HepG2 (cell line): ENCODE measurements around the gene ZNF500. TPM values are rescaled to one million over a fixed set of nuclear protein-coding genes. Genes with fewer than 3 reads are reported as not detected.

Experiments used
- ARHGAP35 ChIP-seq: sonication (generic); formaldehyde crosslinking; IDR thresholded peaks from 2 replicates; pipeline ENCODE4 v1.9.0; 2022; ENCODE audit warnings: mild to moderate bottlenecking, inconsistent platforms, moderate library complexity, missing genetic modification reagents, borderline replicate concordance
- CEBPB ChIP-seq: IDR thresholded peaks from 2 replicates; pipeline ENCODE4 v1.6.1; 2011; ENCODE audit warnings: low read depth, low read length, improper control_type of control experiment, borderline replicate concordance
- FOSL1 ChIP-seq: sonication (generic); formaldehyde crosslinking; IDR thresholded peaks from 2 replicates; pipeline ENCODE4 v1.9.0; 2021; ENCODE audit warnings: missing genetic modification reagents, borderline replicate concordance
- HNF4A ChIP-seq: sonication (generic); formaldehyde crosslinking; IDR thresholded peaks from 2 replicates; pipeline ENCODE4 v1.4.0; 2020; ENCODE audit warnings: missing genetic modification reagents
- MEIS2 ChIP-seq: sonication (generic); formaldehyde crosslinking; IDR thresholded peaks from 2 replicates; pipeline ENCODE4 v1.9.0; 2021; ENCODE audit warnings: mild to moderate bottlenecking, missing genetic modification reagents
- NCOR1 ChIP-seq: fragments of 200-600 bp; sonication (generic); IDR thresholded peaks from 2 replicates; pipeline ENCODE4 v1.7.0; 2017; ENCODE audit warnings: antibody characterized with exemption, low read length, borderline replicate concordance
- PCBP2 ChIP-seq: fragments of 200-400 bp; formaldehyde crosslinking; optimal IDR thresholded peaks from 2 replicates; pipeline ENCODE3; 2018; ENCODE audit warnings: low read length, low read depth; ENCODE audit not compliant: poor library complexity, severe bottlenecking
- SYNCRIP ChIP-seq: fragments of 200-400 bp; formaldehyde crosslinking; IDR thresholded peaks from 2 replicates; pipeline ENCODE4 v1.6.1; 2018; ENCODE audit warnings: mild to moderate bottlenecking, low read depth, low read length; ENCODE audit not compliant: insufficient read depth
- TCF7L2 ChIP-seq: IDR thresholded peaks from 2 replicates; pipeline ENCODE4 v1.6.1; 2011; ENCODE audit warnings: mild to moderate bottlenecking, low read depth, low read length, moderate library complexity
- WIZ ChIP-seq: sonication (generic); formaldehyde crosslinking; IDR thresholded peaks from 2 replicates; pipeline ENCODE4 v1.5.1; 2020; ENCODE audit warnings: mild to moderate bottlenecking, missing genetic modification reagents
- ZFP41 ChIP-seq: sonication (generic); formaldehyde crosslinking; IDR thresholded peaks from 2 replicates; pipeline ENCODE4 v1.4.0; 2020; ENCODE audit warnings: mild to moderate bottlenecking, missing genetic modification reagents, borderline replicate concordance
- ZNF121 ChIP-seq: sonication (generic); formaldehyde crosslinking; IDR thresholded peaks from 2 replicates; pipeline ENCODE4 v1.5.0; 2020; ENCODE audit warnings: mild to moderate bottlenecking, missing genetic modification reagents
- ZNF30 ChIP-seq: sonication (generic); formaldehyde crosslinking; IDR thresholded peaks from 2 replicates; pipeline ENCODE4 v1.5.0; 2020; ENCODE audit warnings: mild to moderate bottlenecking, missing genetic modification reagents
- ZNF567 ChIP-seq: sonication (generic); formaldehyde crosslinking; IDR thresholded peaks from 2 replicates; pipeline ENCODE4 v1.8.1; 2023; ENCODE audit warnings: mild to moderate bottlenecking, missing genetic modification reagents, borderline replicate concordance
- ZNF598 ChIP-seq: sonication (generic); formaldehyde crosslinking; IDR thresholded peaks from 2 replicates; pipeline ENCODE4 v1.5.1; 2020; ENCODE audit warnings: mild to moderate bottlenecking, missing genetic modification reagents, borderline replicate concordance
- polyA plus RNA-seq, 8 experiments: library from polyadenylated mRNA; depleted of rRNA in 3 of 8; stranded (reverse) in 7 of 8; unstranded in 1 of 8; fragments of >200 nt; fragmentation: Illumina TruSeq in 4 of 8; extraction: Trizol in 4 of 8; gene quantifications; 2 replicates each; pipeline versions ENCODE4 v1.2.1 to v1.2.3, GENCODE V29; 2011 to 2016; ENCODE audit warnings: low read depth in 4 of 8, missing spikeins in 1 of 8, mixed read lengths in 1 of 8; ENCODE audit not compliant: insufficient read depth in 1 of 8
- total RNA-seq, 5 experiments: library from RNA; depleted of rRNA; stranded (reverse); fragments of >200 nt; fragmentation: Illumina TruSeq; extraction: Trizol; gene quantifications; 2 replicates each; pipeline ENCODE4 v1.2.3, GENCODE V29; 2016; ENCODE audit warnings: low read depth in 1 of 5
- TF ChIP-seq, protein P1 (sequence below): sonication (generic); formaldehyde crosslinking; IDR thresholded peaks from 2 replicates; pipeline ENCODE4 v1.4.0; 2020; ENCODE audit warnings: mild to moderate bottlenecking, missing genetic modification reagents, borderline replicate concordance
- TF ChIP-seq, protein P2 (sequence below): sonication (generic); formaldehyde crosslinking; IDR thresholded peaks from 2 replicates; pipeline ENCODE4 v1.8.1; 2023; ENCODE audit warnings: missing genetic modification reagents, inconsistent platforms, borderline replicate concordance
- TF ChIP-seq, protein P3 (sequence below): sonication (generic); formaldehyde crosslinking; IDR thresholded peaks from 2 replicates; pipeline ENCODE4 v1.4.0; 2020; ENCODE audit warnings: mild to moderate bottlenecking, missing genetic modification reagents

ZNF500 gene
- total and polyA plus RNA-seq, 2 of the 13 experiments (the other 11 are each of a cell fraction or from before 2014, with no cell fraction given): 6.1 to 12.2 TPM

DNA sequence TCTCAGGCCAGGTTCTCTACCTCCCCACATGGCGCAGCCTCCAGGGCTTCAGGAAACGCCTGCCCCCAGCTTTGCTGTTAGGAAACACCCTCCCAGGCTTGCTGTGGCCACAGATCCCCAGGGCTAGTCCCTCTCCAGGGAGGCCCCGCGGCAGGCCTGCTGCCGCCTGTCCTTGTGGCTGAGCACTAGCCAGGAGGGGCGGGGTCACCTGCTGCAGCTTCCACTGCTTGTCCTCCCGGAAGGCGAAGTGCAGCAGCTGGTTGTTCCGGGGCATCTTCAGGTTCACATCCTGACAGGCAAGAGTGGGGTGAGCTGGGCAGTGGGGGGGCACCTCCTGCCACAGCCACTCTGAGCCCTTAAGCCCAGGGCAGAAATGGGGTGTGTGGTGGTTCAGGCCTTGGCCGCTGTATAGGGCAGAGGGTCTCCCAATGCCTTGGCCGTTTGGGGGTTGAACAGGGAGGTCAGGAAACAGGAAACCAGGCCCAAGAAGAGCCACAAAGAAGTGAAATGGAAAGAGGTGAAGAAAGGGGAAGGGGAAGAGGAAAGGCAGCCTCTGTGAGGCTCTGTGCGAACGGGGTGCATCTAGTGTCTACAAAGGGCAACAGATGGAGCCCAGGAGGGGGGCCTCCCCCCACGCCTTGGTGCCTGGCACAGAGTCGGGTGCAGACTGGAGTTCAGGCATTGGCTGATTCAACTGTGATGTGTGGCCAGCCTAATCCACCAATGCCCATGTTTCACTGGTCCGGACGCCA is 33.5 kb upstream of the ZNF500 start (continued):
- TF ChIP-seq ZNF121 (CRISPR knock-in tag) (no peak), MEIS2 (CRISPR knock-in tag) (no peak), NCOR1 (no peak), SYNCRIP (no peak), CEBPB (no peak), FOSL1 (no peak), TCF7L2 (no peak), ZNF598 (CRISPR knock-in tag) (no peak), ZFP41 (CRISPR knock-in tag) (no peak), ARHGAP35 (CRISPR knock-in tag) (no peak), WIZ (CRISPR knock-in tag) (no peak), HNF4A (CRISPR knock-in tag) (peak; percentile 40; the same call in 1 of the 2 replicates), ZNF30 (CRISPR knock-in tag) (no peak), PCBP2 (no peak), ZNF567 (no peak)
- TF ChIP-seq, protein P1, sequence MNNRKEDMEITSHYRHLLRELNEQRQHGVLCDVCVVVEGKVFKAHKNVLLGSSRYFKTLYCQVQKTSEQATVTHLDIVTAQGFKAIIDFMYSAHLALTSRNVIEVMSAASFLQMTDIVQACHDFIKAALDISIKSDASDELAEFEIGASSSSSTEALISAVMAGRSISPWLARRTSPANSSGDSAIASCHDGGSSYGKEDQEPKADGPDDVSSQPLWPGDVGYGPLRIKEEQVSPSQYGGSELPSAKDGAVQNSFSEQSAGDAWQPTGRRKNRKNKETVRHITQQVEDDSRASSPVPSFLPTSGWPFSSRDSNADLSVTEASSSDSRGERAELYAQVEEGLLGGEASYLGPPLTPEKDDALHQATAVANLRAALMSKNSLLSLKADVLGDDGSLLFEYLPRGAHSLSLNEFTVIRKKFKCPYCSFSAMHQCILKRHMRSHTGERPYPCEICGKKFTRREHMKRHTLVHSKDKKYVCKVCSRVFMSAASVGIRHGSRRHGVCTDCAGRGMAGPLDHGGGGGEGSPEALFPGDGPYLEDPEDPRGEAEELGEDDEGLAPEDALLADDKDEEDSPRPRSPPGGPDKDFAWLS: no peak
- TF ChIP-seq, protein P2, sequence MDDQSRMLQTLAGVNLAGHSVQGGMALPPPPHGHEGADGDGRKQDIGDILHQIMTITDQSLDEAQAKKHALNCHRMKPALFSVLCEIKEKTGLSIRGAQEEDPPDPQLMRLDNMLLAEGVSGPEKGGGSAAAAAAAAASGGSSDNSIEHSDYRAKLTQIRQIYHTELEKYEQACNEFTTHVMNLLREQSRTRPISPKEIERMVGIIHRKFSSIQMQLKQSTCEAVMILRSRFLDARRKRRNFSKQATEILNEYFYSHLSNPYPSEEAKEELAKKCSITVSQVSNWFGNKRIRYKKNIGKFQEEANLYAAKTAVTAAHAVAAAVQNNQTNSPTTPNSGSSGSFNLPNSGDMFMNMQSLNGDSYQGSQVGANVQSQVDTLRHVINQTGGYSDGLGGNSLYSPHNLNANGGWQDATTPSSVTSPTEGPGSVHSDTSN (CRISPR knock-in tag): no peak
- TF ChIP-seq, protein P3, sequence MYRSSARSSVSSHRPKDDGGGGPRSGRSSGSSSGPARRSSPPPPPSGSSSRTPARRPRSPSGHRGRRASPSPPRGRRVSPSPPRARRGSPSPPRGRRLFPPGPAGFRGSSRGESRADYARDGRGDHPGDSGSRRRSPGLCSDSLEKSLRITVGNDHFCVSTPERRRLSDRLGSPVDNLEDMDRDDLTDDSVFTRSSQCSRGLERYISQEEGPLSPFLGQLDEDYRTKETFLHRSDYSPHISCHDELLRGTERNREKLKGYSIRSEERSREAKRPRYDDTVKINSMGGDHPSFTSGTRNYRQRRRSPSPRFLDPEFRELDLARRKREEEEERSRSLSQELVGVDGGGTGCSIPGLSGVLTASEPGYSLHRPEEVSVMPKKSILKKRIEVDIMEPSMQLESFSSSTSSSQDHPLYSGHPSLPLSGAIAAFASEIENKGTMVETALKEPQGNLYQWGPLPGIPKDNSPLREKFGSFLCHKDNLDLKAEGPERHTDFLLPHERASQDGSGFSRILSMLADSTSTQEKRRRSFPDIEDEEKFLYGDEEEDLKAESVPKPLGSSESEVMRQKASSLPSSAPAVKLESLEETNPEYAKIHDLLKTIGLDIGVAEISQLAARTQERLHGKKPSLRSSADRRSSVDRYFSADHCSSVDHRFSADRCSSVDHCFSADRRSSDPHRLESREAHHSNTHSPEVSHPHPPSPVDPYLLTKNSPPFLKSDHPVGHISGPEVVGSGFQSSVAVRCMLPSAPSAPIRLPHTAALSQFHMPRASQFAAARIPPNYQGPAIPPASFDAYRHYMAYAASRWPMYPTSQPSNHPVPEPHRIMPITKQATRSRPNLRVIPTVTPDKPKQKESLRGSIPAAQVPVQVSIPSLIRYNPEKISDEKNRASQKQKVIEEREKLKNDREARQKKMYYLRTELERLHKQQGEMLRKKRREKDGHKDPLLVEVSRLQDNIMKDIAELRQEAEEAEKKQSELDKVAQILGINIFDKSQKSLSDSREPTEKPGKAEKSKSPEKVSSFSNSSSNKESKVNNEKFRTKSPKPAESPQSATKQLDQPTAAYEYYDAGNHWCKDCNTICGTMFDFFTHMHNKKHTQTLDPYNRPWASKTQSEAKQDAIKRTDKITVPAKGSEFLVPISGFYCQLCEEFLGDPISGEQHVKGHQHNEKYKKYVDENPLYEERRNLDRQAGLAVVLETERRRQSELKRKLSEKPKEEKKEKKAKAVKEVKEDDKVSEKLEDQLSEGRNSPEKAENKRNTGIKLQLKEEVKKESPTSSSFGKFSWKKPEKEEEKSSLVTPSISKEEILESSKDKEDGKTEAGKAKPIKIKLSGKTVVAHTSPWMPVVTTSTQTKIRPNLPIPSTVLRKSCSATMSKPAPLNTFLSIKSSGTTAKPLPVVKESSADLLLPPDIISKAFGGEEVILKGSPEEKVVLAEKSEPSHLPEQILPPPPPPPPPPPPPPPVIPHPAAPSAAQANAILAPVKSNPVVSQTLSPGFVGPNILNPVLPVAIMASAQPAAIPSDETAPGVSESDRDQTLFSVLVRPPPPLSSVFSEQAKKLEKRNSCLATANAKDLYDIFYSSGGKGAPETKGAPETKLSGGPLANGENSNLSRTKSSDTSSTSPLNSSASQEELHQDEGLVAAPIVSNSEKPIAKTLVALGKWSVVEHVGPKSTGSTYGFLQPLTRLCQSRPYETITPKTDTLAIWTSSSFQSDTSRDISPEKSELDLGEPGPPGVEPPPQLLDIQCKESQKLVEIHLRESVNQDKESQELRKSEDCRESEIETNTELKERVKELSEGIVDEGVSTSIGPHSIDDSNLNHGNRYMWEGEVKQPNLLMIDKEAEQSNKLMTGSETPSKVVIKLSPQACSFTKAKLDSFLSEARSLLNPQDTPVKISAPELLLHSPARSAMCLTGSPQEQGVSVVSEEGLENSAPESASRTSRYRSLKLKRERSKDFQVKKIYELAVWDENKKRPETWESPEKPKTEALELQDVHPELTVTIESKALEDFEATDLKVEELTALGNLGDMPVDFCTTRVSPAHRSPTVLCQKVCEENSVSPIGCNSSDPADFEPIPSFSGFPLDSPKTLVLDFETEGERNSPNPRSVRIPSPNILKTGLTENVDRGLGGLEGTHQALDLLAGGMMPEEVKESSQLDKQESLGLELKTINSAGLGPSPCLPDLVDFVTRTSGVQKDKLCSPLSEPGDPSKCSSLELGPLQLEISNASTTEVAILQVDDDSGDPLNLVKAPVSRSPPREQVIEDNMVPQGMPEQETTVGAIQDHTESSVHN: no peak
